AML-193 (cell line): Measurements from ENCODE around the gene PNMT.
"Not testable (repeated sequence)": the region's sequence is repeated elsewhere in the genome, so short reads cannot be mapped to it uniquely, and the experiment has no call there.

Experiments used
- DNase-seq, 2 experiments: peaks; one replicate each; lab custom pipeline; 2025; lab: John Stamatoyannopoulos, UW

PNMT gene

GRCh38 chr17:39709319-39709997 lies 41.2 kb downstream of the PNMT start:
- DNase-seq: no peak

GRCh38 chr17:39709998-39710964 lies 42.0 kb downstream of the PNMT start:
- DNase-seq: no peak

- DNase-seq: not testable (repeated sequence)
Observed at GRCh38 chr17:39711071-39711470, 42.8 kb downstream of the PNMT start.

GRCh38 chr17:39711851-39712250 lies 43.6 kb downstream of the PNMT start:
- DNase-seq: no peak

- no peak for DNase-seq
Observed at GRCh38 chr17:39714234-39714633, 46.0 kb downstream of the PNMT start.

GRCh38 chr17:39715375-39716072 lies 47.3 kb downstream of the PNMT start:
- no peak for DNase-seq

GRCh38 chr17:39716073-39716818 lies 48.0 kb downstream of the PNMT start:
- no peak for DNase-seq

- DNase-seq: no peak
Observed at GRCh38 chr17:39716879-39717536, 48.8 kb downstream of the PNMT start.

- no peak for DNase-seq
Observed at GRCh38 chr17:39717660-39718059, 49.4 kb downstream of the PNMT start.

GRCh38 chr17:39719563-39720355 lies 51.5 kb downstream of the PNMT start:
- no peak for DNase-seq
